Psoas muscle (tissue), 8 donors: Measurements from ENCODE around the gene GNLY. TPM values are rescaled to one million over a fixed set of nuclear protein-coding genes. Genes with fewer than 3 reads are reported as not detected.

Experiments used
- ATAC-seq, 4 donors: fragments of 200-7000 bp; cut with Tn5 transposase; one replicate each; pipeline ENCODE4 v1.9.1; 2020; ENCODE audit warnings: moderate library complexity in 3 of 4, mild to moderate bottlenecking in 2 of 4
- DNase-seq, 2 donors: peaks; one replicate each; pipeline ENCODE4 v3.0.0-alpha.2; 2020
- H3K27ac ChIP-seq: fragments of 200-600 bp; one replicate; pipeline ENCODE4 v1.8.0; 2022
- H3K27me3 ChIP-seq, 3 donors: fragments of 200-600 bp in 1 of 3; one replicate each; pipeline versions ENCODE4 v1.6.1 to v1.8.0; 2013 to 2022; ENCODE audit warnings: low read length in 2 of 3, mild to moderate bottlenecking in 2 of 3, moderate library complexity in 1 of 3; ENCODE audit not compliant: insufficient read depth in 3 of 3
- H3K36me3 ChIP-seq, 2 donors: fragments of 200-600 bp in 1 of 2; one replicate each; pipeline versions ENCODE4 v1.6.1 to v1.8.0; 2013 to 2022; ENCODE audit warnings: low read depth in 1 of 2, mild to moderate bottlenecking in 1 of 2, moderate library complexity in 1 of 2; ENCODE audit not compliant: insufficient read depth in 1 of 2
- H3K4me1 ChIP-seq: fragments of 200-600 bp; one replicate; pipeline ENCODE4 v1.8.0; 2022
- H3K4me3 ChIP-seq: fragments of 200-600 bp; one replicate; pipeline ENCODE4 v1.8.0; 2022; ENCODE audit warnings: mild to moderate bottlenecking
- H3K9me3 ChIP-seq: fragments of 200-600 bp; one replicate; pipeline ENCODE4 v1.8.0; 2022
- WGBS, 3 donors: extraction: QIAGEN DNeasy Blood & Tissue Kit; methylation state at CpG; one replicate each; pipeline versions ENCODE4 v1.1.6 to v1.1.7; 2013; 5-methylcytosine and 5-hydroxymethylcytosine counted together
- intact Hi-C, 2 donors: fragments of 100-400 bp; cut with DNase I; formaldehyde crosslinking; loops; one replicate each; pipeline versions ENCODE4 v1.11.0 to v1.14.2; 2022
- polyA plus RNA-seq, 3 donors: library from polyadenylated mRNA; stranded (reverse); fragments of 200-250 nt; gene quantifications; one replicate each; pipeline ENCODE4 v1.2.3, GENCODE V29; 2013
- total RNA-seq, 4 donors: library from RNA; stranded (reverse); fragmentation: NEBNext Ultra II Directional in 2 of 4; extraction: Animal tissue kit (Norgen Biotek cat#: 25700) in 2 of 4; gene quantifications; one replicate each; pipeline versions ENCODE4 v1.2.1 to v1.2.4, GENCODE V29; 2021 to 2023
- TF ChIP-seq, protein P1 (sequence below): fragments of 200-600 bp; IDR thresholded peaks from one replicate; pipeline ENCODE4 v1.8.0; 2022; ENCODE audit warnings: antibody characterized with exemption
- donor health status: healthy with polysubstance abuse.
- donor health status: DM: no; HTN: no; CAD: no; lungs with moderate emphysema.
- donor health status: Bipolar disorder and iron deficiency.
- donor health status: healthy.
- donor health status: DM: yes; HTN: yes; CAD: no.
- donor health status: DM: no; HTN: no; CAD: no.
- donor health status: DM: no; HTN: no; CAD: no.
- donor health status: DM: yes; HTN: yes; CAD: no.

The GNLY gene
- total and polyA plus RNA-seq, 7 donors, result 0.58 to 31.6 (median 8.2) TPM

DNA sequence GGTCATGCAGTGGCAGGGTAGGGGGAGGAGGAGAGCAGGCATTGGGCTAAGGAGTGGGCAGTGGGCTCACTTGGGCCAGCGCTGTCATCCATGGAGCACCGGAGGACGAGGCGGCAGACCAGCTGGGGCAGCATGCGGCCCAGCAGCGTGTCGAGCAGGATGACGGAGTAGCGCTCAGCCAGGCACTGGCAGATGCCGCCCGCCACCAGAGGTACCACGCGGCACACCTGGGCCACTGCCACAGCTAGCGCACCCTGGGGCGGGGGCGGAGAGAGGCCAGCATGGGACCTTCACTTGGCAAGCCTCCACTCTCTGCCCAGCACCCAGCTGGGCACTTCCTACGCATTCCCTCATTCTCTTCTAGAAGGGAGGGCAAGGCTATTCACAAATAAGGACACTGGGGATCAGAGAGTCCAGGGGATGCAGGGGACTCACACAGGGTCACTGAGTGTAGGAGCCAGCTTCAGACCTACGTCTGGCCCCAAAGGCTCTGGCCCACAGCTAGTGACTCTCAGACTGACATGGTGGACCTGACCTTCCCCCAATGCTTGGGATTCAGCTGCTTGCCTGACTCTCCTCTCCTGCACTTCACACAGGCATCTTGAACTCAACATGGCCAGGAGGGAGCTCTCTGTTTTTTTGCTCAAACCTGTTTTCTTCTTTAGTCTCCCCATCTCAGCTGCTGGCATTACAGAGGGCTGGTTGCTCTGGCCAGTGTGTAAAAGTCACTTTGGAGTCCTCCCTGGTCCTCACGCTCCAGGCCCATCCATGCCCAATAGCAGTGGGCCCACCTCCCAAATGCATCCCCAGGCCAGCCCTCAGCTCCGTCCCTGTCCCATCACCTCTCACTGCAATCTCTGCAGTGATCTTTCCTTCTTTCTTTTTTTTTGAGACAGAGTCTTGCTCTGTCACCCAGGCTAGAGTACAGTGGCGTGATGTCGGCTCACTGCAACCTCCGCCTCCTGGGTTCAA, 30.3 kb upstream of the GNLY start:
- no peak for ATAC-seq
- intact Hi-C loops, result no loop called here
- Histone ChIP-seq H3K4me3 (no peak overlapping the region), H3K27me3 (no peaks in the 10 kb centered on the region), H3K4me1 (no peaks in the 10 kb centered on the region), H3K27ac (no peak overlapping the region), H3K36me3 (peaks cover 0 to 3% of the 10 kb centered on the region in 2 donors), H3K9me3 (no peaks in the 10 kb centered on the region)
- DNase-seq, result no peak
- TF ChIP-seq, protein P1, sequence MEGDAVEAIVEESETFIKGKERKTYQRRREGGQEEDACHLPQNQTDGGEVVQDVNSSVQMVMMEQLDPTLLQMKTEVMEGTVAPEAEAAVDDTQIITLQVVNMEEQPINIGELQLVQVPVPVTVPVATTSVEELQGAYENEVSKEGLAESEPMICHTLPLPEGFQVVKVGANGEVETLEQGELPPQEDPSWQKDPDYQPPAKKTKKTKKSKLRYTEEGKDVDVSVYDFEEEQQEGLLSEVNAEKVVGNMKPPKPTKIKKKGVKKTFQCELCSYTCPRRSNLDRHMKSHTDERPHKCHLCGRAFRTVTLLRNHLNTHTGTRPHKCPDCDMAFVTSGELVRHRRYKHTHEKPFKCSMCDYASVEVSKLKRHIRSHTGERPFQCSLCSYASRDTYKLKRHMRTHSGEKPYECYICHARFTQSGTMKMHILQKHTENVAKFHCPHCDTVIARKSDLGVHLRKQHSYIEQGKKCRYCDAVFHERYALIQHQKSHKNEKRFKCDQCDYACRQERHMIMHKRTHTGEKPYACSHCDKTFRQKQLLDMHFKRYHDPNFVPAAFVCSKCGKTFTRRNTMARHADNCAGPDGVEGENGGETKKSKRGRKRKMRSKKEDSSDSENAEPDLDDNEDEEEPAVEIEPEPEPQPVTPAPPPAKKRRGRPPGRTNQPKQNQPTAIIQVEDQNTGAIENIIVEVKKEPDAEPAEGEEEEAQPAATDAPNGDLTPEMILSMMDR, result no peak
- 95 to 96% (median 96%) methylated on average over 22 to 23 of the region's 23 CpGs for WGBS, 3 donors

DNA sequence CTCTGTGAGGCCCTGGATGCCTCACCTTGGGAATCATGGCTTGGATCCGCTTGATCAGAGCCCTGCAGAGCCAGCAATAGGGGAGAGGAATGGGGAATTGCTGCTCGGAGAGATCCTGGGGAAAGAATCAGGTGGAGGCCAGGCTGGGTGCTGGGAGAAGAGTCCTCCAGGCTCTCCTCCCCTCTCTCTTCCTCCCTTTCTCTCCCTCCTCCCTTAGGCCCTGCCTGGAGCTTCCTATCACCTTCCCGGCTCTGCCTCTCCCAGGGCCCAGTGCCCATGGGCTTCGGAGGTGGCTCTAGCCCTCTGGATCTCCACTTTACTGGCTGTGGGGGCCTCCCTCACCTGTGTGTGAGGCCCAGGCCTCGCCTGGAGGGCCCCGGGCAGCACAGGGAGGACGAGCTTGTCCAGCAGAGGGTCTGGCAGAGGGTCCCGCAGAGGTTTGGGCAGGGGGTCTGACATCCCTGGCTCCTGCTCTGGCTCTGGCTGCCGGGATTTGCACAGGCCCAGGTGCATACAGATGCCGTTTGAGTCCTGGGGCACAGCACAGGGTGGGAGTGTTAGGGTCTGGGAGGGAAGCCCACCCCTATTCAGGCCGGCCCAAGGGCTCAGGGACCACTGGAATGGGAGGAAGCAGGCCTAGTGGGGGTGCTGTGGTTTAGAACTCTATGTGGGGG, 28.8 kb upstream of the GNLY start:
- H3K9me3 ChIP-seq, result no peaks in the 10 kb centered on the region
- H3K27me3 ChIP-seq, result no peaks in the 10 kb centered on the region
- intact Hi-C loops, result no loop called here
- no peaks in the 10 kb centered on the region for H3K4me1 ChIP-seq
- no peaks in the 10 kb centered on the region for H3K36me3 ChIP-seq
- TF ChIP-seq, protein P1, result no peak
- 86 to 89% (median 88%) methylated on average over 11 of the region's 11 CpGs for WGBS, 3 donors
- ATAC-seq (no peak), DNase-seq (no peak)
- no peak overlapping the region for H3K4me3 ChIP-seq
- H3K27ac ChIP-seq, result no peak overlapping the region

- H3K9me3 ChIP-seq, result no peaks in the 10 kb centered on the region
- H3K36me3 ChIP-seq, result no peaks in the 10 kb centered on the region
- TF ChIP-seq, protein P1, result no peak
- DNase-seq (no peak), ATAC-seq (no peak)
- no peak overlapping the region for H3K4me3 ChIP-seq
- 90 to 96% (median 95%) methylated on average over 6 of the region's 6 CpGs for WGBS, 3 donors
- intact Hi-C loops, result no loop called here
- no peaks in the 10 kb centered on the region for H3K4me1 ChIP-seq
- no peak overlapping the region for H3K27ac ChIP-seq
- H3K27me3 ChIP-seq, result no peaks in the 10 kb centered on the region
Measured at GRCh38 chr2:85666016-85666415, 28.1 kb upstream of the GNLY start.

- intact Hi-C loops, result no loop called here
- no peaks in the 10 kb centered on the region for H3K4me1 ChIP-seq
- 77 to 82% (median 78%) methylated on average over 11 of the region's 11 CpGs for WGBS, 3 donors
Measured at GRCh38 chr2:85666435-85667316, 27.5 kb upstream of the GNLY start.

More at GRCh38 chr2:85666435-85667316, 27.5 kb upstream of the GNLY start:
- DNase-seq (no peak), ATAC-seq (no peak)
- Histone ChIP-seq H3K9me3 (no peaks in the 10 kb centered on the region), H3K27me3 (no peaks in the 10 kb centered on the region), H3K4me3 (no peak overlapping the region), H3K27ac (no peak overlapping the region), H3K36me3 (no peaks in the 10 kb centered on the region)
- TF ChIP-seq, protein P1, result no peak
